Vagina (tissue), 2 donors: ENCODE results near the gene SFXN4. TPM values are rescaled to one million over a fixed set of nuclear protein-coding genes. Genes with fewer than 3 reads are reported as not detected.

Source experiments
- DNase-seq, 2 donors: peaks; one replicate each; pipeline ENCODE4 v3.0.0-alpha.2; 2017; ENCODE audit errors: extremely low spot score in 2 of 2
- H3K27ac ChIP-seq: fragments of 200-600 bp; sonication (generic); one replicate; pipeline ENCODE4 v1.5.1; 2019
- H3K27me3 ChIP-seq: fragments of 200-600 bp; sonication (generic); one replicate; pipeline ENCODE4 v1.5.1; 2019
- H3K36me3 ChIP-seq, 2 donors: fragments of 200-600 bp; sonication (generic); one replicate each; pipeline ENCODE4 v1.5.1; 2017 to 2019
- H3K4me1 ChIP-seq: fragments of 200-600 bp; sonication (generic); one replicate; pipeline ENCODE4 v1.5.1; 2019
- H3K4me3 ChIP-seq, 2 donors: fragments of 200-600 bp; sonication (generic); 1 replicate in 1 of 2; 2 replicates in 1 of 2; pipeline ENCODE4 v1.5.1; 2016 to 2019
- H3K9me3 ChIP-seq: fragments of 200-600 bp; sonication (generic); one replicate; pipeline ENCODE4 v1.5.1; 2019
- POLR2A ChIP-seq, 2 donors: fragments of 450-650 bp; IDR thresholded peaks; one replicate each; pipeline ENCODE4 v1.6.1; 2017; ENCODE audit warnings: antibody characterized with exemption in 2 of 2, mild to moderate bottlenecking in 2 of 2, moderate library complexity in 2 of 2
- POLR2AphosphoS5 ChIP-seq, 2 donors: sonication (generic); formaldehyde crosslinking; IDR thresholded peaks; one replicate each; pipeline ENCODE4 v1.9.0; 2017; ENCODE audit warnings: antibody characterized with exemption in 2 of 2, mild to moderate bottlenecking in 2 of 2, low read depth in 1 of 2; ENCODE audit not compliant: insufficient read depth in 1 of 2
- intact Hi-C: fragments of 100-400 bp; cut with DNase I; formaldehyde crosslinking; loops from one replicate; pipeline ENCODE4 v1.15.1; 2023
- total RNA-seq: library from RNA; depleted of rRNA; stranded (reverse); fragments of >200 nt; gene quantifications from one replicate; pipeline ENCODE4 v1.2.3, GENCODE V29; 2016
- TF ChIP-seq, protein P1 (sequence below), 3 experiments: fragments of 450-650 bp in 2 of 3; fragments of 200-600 bp in 1 of 3; sonication (generic) in 1 of 3; IDR thresholded peaks; one replicate each; pipeline ENCODE4 v1.5.1; 2017 to 2019; ENCODE audit warnings: antibody characterized with exemption in 3 of 3, mild to moderate bottlenecking in 2 of 3, moderate library complexity in 2 of 3

SFXN4 gene
- total RNA-seq, 1 donor from 2014 or later, result 12.3 TPM

DNA sequence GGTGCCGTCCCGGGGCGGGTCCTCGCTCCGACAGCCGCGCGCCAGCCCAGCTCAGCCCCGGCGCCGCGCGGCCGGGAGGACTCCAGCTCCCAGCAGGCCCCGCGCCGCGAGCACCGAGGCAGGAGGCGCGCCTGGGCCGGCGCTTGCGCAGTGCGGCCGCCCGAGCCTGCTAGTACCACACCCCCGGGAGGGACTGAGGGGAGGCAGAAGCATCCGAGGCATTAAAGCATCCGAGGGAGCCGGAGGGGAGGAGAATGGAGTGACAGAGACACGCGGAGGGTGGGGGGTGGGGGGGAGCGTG lies 41.8 kb upstream of the SFXN4 start, which contains the start of gene GRK5:
TSS of gene GRK5 (plus strand) at position 206 of the 301 bp plus-strand sequence. CDS start 347 bp downstream, outside the sequence.
- H3K4me1 ChIP-seq, result peaks cover 42% of the 10 kb centered on the region
- H3K4me3 ChIP-seq, result peak within 1 kb of the TSS; percentile 88 to 94
- TF ChIP-seq, protein P1, sequence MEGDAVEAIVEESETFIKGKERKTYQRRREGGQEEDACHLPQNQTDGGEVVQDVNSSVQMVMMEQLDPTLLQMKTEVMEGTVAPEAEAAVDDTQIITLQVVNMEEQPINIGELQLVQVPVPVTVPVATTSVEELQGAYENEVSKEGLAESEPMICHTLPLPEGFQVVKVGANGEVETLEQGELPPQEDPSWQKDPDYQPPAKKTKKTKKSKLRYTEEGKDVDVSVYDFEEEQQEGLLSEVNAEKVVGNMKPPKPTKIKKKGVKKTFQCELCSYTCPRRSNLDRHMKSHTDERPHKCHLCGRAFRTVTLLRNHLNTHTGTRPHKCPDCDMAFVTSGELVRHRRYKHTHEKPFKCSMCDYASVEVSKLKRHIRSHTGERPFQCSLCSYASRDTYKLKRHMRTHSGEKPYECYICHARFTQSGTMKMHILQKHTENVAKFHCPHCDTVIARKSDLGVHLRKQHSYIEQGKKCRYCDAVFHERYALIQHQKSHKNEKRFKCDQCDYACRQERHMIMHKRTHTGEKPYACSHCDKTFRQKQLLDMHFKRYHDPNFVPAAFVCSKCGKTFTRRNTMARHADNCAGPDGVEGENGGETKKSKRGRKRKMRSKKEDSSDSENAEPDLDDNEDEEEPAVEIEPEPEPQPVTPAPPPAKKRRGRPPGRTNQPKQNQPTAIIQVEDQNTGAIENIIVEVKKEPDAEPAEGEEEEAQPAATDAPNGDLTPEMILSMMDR (IDR thresholded peaks at IDR 0.05), result no peak
- TF ChIP-seq POLR2A (IDR thresholded peaks at IDR 0.05) (peak in 1 of 2 donors; percentile 74), POLR2AphosphoS5 (IDR thresholded peaks at IDR 0.05; ENCODE audit: insufficient read depth in 1 of 2, low read depth in 1 of 2) (peak; percentile 43 to 76)

DNA sequence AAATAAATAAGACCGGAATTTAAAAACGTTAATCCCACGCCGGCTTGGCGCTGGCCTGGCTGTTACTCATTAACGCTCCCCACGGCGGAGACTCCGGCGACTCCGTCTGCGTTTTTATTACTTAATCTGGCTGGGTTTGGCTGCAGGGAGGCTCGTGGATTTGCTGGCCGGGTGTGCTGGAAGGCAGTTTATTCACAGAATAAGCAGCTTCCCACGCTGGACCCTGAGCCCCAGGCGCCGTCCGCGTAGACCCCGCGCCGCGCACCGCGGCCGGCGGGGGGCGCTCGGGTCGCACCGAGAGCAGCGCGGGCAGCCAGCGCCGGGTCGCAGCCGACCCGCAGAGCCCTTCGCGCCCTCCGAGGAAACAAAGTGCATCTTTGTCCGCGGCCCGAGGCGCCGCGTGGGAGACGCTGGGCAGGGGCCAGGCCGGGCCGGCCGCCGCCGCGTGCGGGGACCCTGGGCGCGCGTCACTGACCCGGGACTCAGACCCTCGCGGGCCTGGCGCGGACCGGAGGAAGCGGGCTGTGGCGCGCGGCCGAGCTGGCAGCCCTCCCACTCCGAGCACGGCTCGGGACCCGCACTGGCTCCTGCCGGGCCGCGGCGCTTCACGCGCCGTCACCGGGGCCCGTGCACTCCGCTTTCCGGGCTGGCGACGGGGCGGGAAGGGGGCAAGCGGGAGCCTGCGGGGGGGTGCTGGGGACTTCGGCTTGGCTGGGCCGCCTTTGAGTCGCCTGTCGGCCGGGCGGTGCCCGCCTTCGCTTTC lies 41.3 kb upstream of the SFXN4 start:
- intact Hi-C loops, result loop anchor here (5.0 kb wide), 2 partner anchors 46 to 236 kb away; no protein-coding TSS in a partner anchor
- Histone ChIP-seq H3K4me1 (peaks cover 37% of the 10 kb centered on the region), H3K9me3 (no peaks in the 10 kb centered on the region), H3K36me3 (no peaks in the 10 kb centered on the region), H3K27ac (peak overlapping the region; percentile 96), H3K4me3 (peak overlapping the region; percentile 88 to 94), H3K27me3 (no peaks in the 10 kb centered on the region)
- TF ChIP-seq POLR2AphosphoS5 (IDR thresholded peaks at IDR 0.05; ENCODE audit: insufficient read depth in 1 of 2, low read depth in 1 of 2), result peak in 1 of 2 donors; percentile 43
- TF ChIP-seq, protein P1 (IDR thresholded peaks at IDR 0.05), result peak in 2 of 3 experiments; percentile 36 to 69
- no peak for TF ChIP-seq POLR2A (IDR thresholded peaks at IDR 0.05)
- peak in 1 of 2 donors; percentile 93 for DNase-seq

More for the DNA sequence above, 41.8 kb upstream of the SFXN4 start, which contains the start of gene GRK5:
- Histone ChIP-seq H3K9me3 (no peaks in the 10 kb centered on the region), H3K36me3 (no peaks in the 10 kb centered on the region), H3K27me3 (no peaks in the 10 kb centered on the region), H3K27ac (peak within 1 kb of the TSS; percentile 96)
- intact Hi-C loops, result loop anchor here (5.0 kb wide), 2 partner anchors 45 to 235 kb away; no protein-coding TSS in a partner anchor
- DNase-seq, result peak in 1 of 2 donors; percentile 96

DNA sequence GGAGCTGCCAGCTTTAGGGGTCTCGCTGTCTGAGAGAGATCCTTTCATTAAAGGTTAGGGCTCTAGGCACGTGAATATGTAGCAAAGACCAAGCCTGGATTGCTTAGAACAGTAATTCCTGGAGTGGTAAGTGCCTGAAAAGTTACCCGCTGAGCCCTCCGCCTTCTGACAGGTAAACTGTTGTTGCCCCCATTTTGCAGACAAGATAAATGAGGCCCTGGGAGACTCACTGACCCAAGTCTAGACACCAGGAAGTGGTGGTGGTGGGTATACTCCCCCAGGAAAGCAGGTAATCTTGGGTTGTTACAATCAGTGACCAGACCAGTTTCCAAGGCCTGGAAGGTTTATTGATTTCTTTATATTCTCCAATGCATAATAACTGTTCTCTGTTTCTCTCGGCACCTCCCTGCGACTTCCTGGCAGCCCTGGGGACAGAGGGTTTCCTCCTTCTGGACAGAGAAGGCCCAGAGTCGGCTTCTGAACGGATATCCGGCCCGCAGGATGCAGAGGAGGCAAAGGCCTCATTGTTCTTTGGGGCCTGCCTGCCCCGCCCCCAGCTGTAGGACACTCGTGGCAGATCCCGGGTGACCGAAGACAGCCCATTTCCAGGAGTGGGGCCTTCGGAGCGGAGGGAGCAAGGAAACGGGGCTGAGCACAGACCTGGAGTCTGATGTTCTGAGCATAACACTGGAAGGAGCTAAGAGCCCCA lies 40.5 kb upstream of the SFXN4 start:
- no peaks in the 10 kb centered on the region for H3K36me3 ChIP-seq
- TF ChIP-seq, protein P1 (IDR thresholded peaks at IDR 0.05), result no peak
- TF ChIP-seq POLR2A (IDR thresholded peaks at IDR 0.05) (no peak), POLR2AphosphoS5 (IDR thresholded peaks at IDR 0.05; ENCODE audit: insufficient read depth in 1 of 2, low read depth in 1 of 2) (peak; percentile 31 to 62)
- intact Hi-C loops, result loop anchor here (5.0 kb wide), 2 partner anchors 46 to 236 kb away; no protein-coding TSS in a partner anchor
- H3K9me3 ChIP-seq, result no peaks in the 10 kb centered on the region
- H3K4me1 ChIP-seq, result peaks cover 31% of the 10 kb centered on the region
- no peaks in the 10 kb centered on the region for H3K27me3 ChIP-seq
- H3K27ac ChIP-seq, result peak overlapping the region; percentile 96
- H3K4me3 ChIP-seq, result peak overlapping the region; percentile 88 to 94
- peak in 1 of 2 donors; percentile 89 for DNase-seq

DNA sequence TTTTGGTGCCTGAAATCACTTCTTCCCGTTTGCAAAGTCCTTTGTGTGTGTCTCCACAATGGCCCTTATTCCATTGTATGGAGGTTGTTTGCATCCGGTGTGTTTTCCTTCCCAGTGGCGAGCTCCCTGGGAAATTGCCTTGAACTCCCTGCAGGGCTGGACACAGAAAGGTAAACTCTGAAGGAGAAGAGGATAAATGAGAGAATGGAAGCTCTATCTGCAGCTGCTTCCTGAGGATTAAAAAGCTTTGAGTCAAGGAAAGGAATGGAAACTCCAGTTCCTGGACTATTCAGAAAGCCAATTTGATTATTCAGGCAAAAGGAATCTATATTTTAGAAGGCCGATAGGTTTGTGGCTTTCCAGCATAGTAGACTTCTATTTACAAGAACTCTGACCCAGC lies 37.5 kb upstream of the SFXN4 start:
- Histone ChIP-seq H3K27me3 (no peaks in the 10 kb centered on the region), H3K4me1 (peaks cover 11% of the 10 kb centered on the region), H3K36me3 (no peaks in the 10 kb centered on the region), H3K9me3 (no peaks in the 10 kb centered on the region), H3K27ac (no peak overlapping the region), H3K4me3 (no peak overlapping the region)
- no peak for DNase-seq
- TF ChIP-seq, protein P1 (IDR thresholded peaks at IDR 0.05), result no peak
- TF ChIP-seq POLR2AphosphoS5 (IDR thresholded peaks at IDR 0.05; ENCODE audit: insufficient read depth in 1 of 2, low read depth in 1 of 2) (no peak), POLR2A (IDR thresholded peaks at IDR 0.05) (no peak)
- intact Hi-C loops, result no loop called here
